ENCODE measurements around the gene LAYN.

LAYN gene

DNA sequence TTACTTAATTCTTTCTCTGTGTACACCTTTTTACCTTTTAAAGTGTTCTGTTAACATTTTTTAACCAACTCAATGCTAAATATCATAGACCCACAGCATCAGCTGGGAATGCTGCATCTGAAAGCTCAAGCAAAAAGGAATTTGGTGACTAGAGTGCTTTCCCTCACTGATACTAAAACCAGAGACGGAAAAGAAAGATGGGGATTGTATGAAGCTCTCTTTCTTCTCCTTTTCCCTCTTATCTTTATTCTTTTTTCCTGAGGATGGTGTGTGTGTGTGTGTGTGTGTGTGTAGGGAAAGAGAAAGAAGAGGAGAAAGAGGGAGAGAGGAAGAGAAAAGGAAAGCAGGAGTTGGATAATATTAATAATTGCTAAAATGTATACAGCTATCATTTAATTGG is 57.6 kb downstream of the LAYN start:
- DNase-seq (ENCODE audit: low spot score) = no peak

DNA sequence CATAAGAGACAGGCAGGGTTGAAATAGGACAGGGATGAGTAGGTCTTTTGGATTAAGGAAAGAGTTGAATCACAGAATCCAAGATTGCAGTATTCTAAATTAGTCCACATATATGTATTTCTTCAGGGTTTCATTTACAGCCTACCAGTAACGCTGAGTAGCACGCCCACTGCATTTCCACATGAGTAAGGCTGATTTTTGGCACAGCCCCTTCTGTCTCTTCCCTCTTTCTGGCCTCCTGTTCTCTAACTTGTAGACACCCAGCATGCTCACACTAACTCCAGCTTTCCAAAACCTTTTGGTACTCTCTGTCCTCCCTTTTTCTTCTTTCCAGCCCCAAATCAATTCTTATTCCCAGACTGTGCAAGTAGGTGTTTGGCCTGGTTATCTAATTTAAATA is 58.0 kb downstream of the LAYN start:
- no peak for DNase-seq (ENCODE audit: low spot score)

DNA sequence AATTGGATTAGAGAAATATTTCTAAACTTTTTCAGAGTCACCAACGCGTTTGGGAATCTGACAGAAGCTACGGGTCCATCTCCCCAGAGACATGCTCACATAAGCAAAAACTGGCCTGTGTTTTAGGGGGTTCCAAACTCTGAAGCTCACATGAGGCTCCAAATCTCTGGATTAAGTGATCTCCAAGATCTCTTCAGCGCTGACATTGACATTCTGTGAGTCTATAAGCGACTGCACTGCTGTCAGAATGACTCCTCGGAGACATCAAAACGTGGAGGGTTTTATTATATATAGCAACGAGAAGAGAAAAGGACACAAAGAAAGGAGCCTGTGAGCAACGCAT is 61.1 kb downstream of the LAYN start:
- DNase-seq (ENCODE audit: low spot score) = no peak

DNA sequence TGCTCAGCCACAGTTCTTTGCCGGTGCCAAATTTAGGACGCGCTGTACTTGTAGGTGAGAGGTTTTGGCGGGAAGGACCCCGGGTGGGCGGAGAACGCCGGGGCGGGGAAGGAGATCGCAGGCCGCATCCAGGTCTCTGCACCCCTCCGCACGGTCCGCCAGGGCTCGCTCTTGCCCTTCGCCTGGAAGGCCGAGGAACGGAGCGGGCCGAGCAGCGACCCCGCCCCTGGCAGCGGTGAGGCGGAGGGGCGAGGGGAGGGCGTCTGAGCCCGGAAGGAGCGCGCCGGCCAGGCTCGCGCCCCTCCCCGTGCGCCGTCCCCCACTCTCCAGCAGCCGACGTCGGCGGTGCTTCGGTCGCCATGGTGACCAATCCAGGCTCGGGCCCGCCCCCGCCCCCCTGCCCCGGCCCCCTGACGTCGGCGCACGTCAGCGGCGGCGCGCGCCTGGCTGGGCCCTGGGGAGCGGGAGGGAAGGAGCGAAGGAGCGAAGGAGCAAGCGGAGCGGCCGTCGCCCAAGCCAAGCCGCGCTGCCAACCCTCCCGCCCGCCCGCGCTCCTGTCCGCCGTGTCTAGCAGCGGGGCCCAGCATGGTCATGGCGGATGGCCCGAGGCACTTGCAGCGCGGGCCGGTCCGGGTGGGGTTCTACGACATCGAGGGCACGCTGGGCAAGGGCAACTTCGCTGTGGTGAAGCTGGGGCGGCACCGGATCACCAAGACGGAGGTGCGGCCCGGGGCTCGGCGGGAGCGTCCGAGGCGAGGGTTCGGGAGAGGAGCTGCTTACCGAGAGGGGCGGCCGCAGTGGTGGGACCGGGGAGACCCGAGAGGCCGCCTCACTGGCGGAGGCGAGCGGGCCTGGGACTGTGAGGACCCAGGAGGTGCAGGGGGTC is 61.7 kb downstream of the LAYN start, which contains the start of gene SIK2:
SIK2 (plus strand) TSS at position 471 of the 886 bp plus-strand sequence; CDS start at position 586, 115 bp downstream.
- peak; percentile 95 for DNase-seq (ENCODE audit: low spot score)

DNA sequence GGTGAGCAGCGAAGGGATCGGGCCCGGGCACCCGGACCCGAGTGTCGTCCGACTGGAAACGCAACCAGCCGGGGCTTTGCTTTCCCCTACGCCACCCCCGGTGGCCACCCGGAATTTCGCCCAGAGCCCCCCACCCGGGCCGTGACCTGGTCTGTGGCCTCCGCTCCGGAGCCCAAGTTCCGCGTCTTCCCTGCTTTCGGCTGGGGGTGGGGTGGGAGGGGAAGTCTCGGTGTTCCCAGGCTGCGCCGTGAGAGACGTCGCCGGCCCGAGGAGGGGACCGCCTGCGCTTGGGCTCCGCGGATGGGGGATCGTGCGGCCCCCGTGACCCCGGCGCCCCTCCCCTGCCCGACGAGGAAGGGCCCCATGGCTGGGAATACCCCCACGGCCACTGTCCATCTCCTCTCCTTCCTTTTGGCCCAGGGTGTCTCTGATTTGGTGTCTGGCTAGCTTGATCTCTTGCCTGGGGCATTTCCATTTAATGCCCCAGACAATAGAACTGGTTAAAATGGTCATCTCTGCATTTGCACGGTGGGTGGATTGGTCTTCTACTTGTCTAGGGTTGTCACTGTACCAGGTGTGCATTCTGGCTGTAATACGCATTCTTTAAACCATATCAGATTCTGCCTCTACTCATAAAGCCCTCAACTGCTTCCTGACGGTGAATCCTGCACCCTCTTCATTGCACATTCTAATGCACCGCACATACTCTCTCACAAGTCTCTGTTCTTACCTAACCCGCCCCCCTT is 62.5 kb downstream of the LAYN start:
- DNase-seq (ENCODE audit: low spot score) = peak; percentile 41

DNA sequence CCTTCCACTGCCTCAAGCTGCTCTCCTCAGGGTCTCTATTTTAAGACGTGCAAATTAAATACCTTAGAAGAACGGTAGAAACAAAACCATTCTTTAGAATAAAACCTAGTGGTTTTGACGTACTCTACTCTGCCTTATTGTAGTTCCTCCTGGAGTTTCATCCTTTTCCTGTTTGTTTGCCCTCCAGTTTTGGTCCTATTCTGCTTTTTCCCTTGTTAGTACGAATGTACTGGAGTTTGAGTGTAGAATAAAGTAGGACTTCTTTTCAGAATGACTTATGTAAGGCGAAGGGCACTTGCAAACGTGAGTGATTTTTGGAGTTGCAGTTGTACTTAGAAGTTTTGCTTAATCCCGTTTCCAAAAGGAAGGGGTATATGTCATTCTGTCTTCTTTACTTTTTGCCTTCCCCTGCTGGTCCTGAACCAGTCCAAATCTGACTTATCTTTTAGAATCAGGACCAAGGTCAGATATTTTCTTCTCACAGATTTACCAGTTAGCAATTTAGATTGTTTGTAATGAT is 63.2 kb downstream of the LAYN start:
- DNase-seq (ENCODE audit: low spot score) = no peak

DNA sequence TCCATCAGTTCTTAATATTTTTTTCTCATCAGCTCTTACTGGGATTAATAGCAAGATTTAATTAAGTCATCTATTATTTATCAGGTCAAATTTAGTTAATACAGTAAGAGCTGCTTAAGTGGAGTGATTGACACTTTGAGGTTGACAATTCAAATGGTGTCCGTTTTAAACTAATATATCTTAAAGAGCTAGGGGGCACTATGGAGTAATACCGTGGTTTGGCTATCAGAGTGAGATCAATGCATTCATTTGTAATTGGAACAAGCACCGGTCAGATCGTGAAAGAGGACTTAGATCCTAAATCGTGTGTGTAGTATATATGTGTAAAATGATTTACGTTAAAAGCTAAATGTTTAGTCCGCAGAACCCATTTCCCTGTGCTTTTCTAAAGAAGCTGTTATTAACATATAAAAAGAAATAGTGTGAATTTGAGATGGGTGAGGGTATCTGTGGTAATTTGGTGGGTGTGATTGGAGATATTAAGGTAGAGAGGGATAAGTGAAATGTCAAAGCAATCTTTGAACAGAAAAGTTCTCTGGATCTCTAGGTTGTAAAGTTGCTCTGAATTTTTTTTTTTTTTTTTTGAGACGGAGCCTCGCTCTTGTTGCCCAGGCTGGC is 64.0 kb downstream of the LAYN start:
- DNase-seq (ENCODE audit: low spot score) = peak; percentile 43

DNA sequence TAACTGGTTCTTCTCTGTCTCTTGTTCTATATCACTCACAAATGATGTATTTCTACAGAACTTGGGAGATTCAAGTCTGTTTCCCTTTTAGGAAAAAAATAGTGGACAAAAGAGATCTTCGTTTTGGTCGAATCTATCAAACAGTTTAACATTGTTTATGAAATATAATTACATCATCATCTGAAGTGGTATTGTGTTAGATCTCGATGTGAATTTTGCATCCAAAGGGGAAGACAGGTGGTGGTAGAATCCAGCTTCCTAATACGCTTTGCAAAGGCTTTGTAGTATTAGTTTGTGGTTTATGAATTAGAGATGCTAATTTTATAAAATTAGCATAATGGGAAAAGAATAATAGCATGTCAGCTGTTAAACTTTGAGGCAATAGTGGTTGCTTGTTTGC is 65.2 kb downstream of the LAYN start:
- DNase-seq (ENCODE audit: low spot score) = no peak

DNA sequence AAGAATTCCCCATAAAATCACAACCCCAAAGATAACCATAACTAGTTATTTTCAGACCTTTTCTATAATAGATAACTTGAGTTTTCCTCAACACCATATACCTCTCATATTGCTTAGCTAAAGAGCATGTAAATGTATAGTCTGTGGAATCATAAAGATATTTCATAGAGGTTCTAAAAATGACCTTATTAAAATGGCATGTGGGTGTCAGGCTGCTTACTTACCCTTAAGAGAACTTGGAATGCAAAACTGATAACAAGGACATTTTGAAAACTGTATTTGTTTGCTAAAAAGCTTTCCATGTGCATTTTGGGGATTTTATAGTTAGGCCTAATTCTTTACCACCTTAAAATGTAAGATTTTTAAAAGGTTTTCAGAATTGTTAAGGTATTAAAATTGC is 66.5 kb downstream of the LAYN start:
- no peak for DNase-seq (ENCODE audit: low spot score)

DNA sequence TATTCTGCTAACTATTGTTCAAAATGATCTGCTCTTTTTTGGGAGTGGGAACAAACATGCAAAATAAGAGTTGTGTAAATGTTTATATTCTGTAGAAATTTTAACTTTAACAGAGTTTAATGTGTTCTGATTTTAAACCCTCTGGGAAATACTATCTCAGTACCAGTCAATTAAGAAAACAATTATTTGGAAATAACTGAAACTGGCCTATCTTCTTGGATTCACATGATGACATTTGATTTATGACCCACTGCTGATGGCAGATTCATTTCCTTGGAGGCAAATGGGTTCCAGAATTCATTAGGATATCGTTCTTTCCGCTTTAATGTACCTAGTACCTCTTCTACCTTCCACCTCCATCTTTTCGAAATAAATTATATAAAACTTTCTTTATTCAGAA is 67.2 kb downstream of the LAYN start:
- DNase-seq (ENCODE audit: low spot score) = no peak
